Smooth muscle cell (in vitro differentiated cells): Measurements from ENCODE around the gene YIPF4. TPM values are rescaled to one million over a fixed set of nuclear protein-coding genes. Genes with fewer than 3 reads are reported as not detected.
"Not testable (repeated sequence)": the region's sequence is repeated elsewhere in the genome, so short reads cannot be mapped to it uniquely, and the experiment has no call there.

Experiments
- DNase-seq: peaks from one replicate; lab custom pipeline; 2025; ENCODE audit not compliant: unreplicated experiment; lab: John Stamatoyannopoulos, UW
- H2AFZ ChIP-seq: fragments of 200-600 bp; sonication (generic); 2 replicates; pipeline ENCODE4 v1.6.0; 2016; ENCODE audit warnings: antibody characterized with exemption, low read depth, mild to moderate bottlenecking
- H3F3A ChIP-seq: fragments of 200-600 bp; sonication (generic); 2 replicates; pipeline ENCODE4 v1.6.0; 2017; ENCODE audit warnings: antibody characterized with exemption, low read depth
- H3K27ac ChIP-seq: fragments of 200-600 bp; sonication (generic); 2 replicates; pipeline ENCODE4 v1.5.1; 2016; ENCODE audit warnings: low read depth, mild to moderate bottlenecking
- H3K27me3 ChIP-seq: fragments of 200-600 bp; sonication (generic); 2 replicates; pipeline ENCODE4 v1.6.1; 2016; ENCODE audit warnings: low read depth, mild to moderate bottlenecking
- H3K36me3 ChIP-seq: fragments of 200-600 bp; sonication (generic); 2 replicates; pipeline ENCODE4 v1.5.1; 2016; ENCODE audit warnings: low read depth
- H3K4me1 ChIP-seq: fragments of 200-600 bp; sonication (generic); 2 replicates; pipeline ENCODE4 v1.5.1; 2016; ENCODE audit warnings: low read depth
- H3K4me2 ChIP-seq: fragments of 200-600 bp; sonication (generic); 2 replicates; pipeline ENCODE4 v1.6.0; 2016; ENCODE audit warnings: mild to moderate bottlenecking
- H3K4me3 ChIP-seq: fragments of 200-600 bp; sonication (generic); 2 replicates; pipeline ENCODE4 v1.5.1; 2016; ENCODE audit warnings: mild to moderate bottlenecking
- H3K79me2 ChIP-seq: fragments of 200-600 bp; sonication (generic); 2 replicates; pipeline ENCODE4 v1.6.0; 2016; ENCODE audit warnings: low read depth, mild to moderate bottlenecking
- H3K9ac ChIP-seq: fragments of 200-600 bp; sonication (generic); 2 replicates; pipeline ENCODE4 v1.6.0; 2016; ENCODE audit warnings: low read depth
- H3K9me3 ChIP-seq: fragments of 200-600 bp; sonication (generic); replicated peaks from 2 replicates; pipeline ENCODE4 v1.5.1; 2016; ENCODE audit warnings: low read depth
- H4K20me1 ChIP-seq: fragments of 200-600 bp; sonication (generic); 2 replicates; pipeline ENCODE4 v1.6.0; 2016; ENCODE audit warnings: low read depth
- WGBS: methylation state at CpG from one replicate; pipeline ENCODE4 v1.1.7; 2016; ENCODE audit warnings: low lambda C conversion rate; 5-methylcytosine and 5-hydroxymethylcytosine counted together
- polyA plus RNA-seq: library from polyadenylated mRNA; unstranded; fragments of >200 nt; fragmentation: Nextera tagmentation; extraction: Ambion mirVana; gene quantifications from 2 replicates; pipeline ENCODE4 v1.2.1, GENCODE V29; 2016
- total RNA-seq: library from RNA; depleted of rRNA; stranded (reverse); fragments of >200 nt; gene quantifications from 2 replicates; pipeline ENCODE4 v1.2.3, GENCODE V29; 2014
- TF ChIP-seq, protein P1 (sequence below): fragments of 200-600 bp; sonication (generic); IDR thresholded peaks from 2 replicates; pipeline ENCODE4 v1.5.1; 2017; ENCODE audit warnings: borderline replicate concordance, mild to moderate bottlenecking, antibody characterized with exemption; ENCODE audit not compliant: insufficient read depth, poor library complexity, severe bottlenecking

The YIPF4 gene
- total and polyA plus RNA-seq, 2 experiments from 2014 or later = 36.0 to 56.6 TPM

DNA sequence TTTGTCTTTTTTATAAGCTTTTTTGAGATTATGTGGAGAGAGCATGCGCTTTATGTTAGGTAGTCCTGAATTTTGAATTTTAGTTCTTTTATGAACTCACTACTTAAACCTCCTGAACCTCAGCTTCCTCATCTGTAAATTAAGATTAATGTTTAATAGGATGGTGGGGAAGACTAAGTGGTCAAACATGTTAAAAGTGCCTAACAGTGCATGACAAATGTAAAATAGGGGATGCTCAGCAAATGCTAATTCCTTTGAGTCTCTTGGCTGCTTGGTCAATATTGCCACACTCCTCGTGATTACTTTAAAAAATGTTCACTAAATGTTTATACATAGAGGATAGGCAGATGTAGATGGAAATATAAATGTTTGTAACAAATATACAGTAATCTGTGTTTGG is 85.9 kb downstream of the YIPF4 start:
- 95% methylated on average over 2 of the region's 2 CpGs for WGBS
- no peak overlapping the region for H3K4me3 ChIP-seq
- H3K4me1 ChIP-seq = peaks cover 19% of the 10 kb centered on the region
- no peak overlapping the region for H2AFZ ChIP-seq
- H3K79me2 ChIP-seq = peaks cover 100% of the 10 kb centered on the region
- peaks cover 100% of the 10 kb centered on the region for H4K20me1 ChIP-seq
- H3K27me3 ChIP-seq = no peaks in the 10 kb centered on the region
- H3K9me3 ChIP-seq = no peaks in the 10 kb centered on the region
- H3K4me2 ChIP-seq = no peak overlapping the region
- no peak overlapping the region for H3K9ac ChIP-seq
- peaks cover 17% of the 10 kb centered on the region for H3F3A ChIP-seq
- H3K36me3 ChIP-seq = no peaks in the 10 kb centered on the region
- H3K27ac ChIP-seq = no peak overlapping the region
- TF ChIP-seq, protein P1, sequence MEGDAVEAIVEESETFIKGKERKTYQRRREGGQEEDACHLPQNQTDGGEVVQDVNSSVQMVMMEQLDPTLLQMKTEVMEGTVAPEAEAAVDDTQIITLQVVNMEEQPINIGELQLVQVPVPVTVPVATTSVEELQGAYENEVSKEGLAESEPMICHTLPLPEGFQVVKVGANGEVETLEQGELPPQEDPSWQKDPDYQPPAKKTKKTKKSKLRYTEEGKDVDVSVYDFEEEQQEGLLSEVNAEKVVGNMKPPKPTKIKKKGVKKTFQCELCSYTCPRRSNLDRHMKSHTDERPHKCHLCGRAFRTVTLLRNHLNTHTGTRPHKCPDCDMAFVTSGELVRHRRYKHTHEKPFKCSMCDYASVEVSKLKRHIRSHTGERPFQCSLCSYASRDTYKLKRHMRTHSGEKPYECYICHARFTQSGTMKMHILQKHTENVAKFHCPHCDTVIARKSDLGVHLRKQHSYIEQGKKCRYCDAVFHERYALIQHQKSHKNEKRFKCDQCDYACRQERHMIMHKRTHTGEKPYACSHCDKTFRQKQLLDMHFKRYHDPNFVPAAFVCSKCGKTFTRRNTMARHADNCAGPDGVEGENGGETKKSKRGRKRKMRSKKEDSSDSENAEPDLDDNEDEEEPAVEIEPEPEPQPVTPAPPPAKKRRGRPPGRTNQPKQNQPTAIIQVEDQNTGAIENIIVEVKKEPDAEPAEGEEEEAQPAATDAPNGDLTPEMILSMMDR = no peak
- DNase-seq = no peak

DNA sequence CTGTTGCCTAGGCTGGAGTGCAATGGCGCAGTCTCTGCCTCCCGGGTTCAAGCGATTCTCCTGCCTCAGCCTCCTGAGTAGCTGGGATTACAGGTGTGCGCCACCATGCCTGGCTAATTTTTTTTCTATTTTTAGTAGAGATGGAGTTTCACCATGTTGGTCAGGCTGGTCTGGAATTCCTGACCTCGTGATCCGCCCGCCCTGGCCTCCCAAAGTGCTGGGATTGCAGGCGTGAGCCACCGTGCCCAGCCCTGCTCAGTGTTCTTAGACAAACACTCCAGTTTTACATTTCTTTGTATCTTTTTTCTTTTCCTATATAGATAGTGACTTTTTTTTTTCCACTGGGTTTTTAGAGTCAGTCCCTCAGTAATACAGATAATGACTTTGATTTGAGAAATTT is 86.6 kb downstream of the YIPF4 start:
- Histone ChIP-seq H4K20me1 (peaks cover 100% of the 10 kb centered on the region), H3K79me2 (peaks cover 100% of the 10 kb centered on the region), H3K4me1 (peaks cover 12% of the 10 kb centered on the region), H3F3A (peaks cover 10% of the 10 kb centered on the region)
- H3K4me3 ChIP-seq, H3K27me3 ChIP-seq, H3K4me2 ChIP-seq, DNase-seq, H2AFZ ChIP-seq, H3K36me3 ChIP-seq, H3K27ac ChIP-seq, H3K9me3 ChIP-seq, H3K9ac ChIP-seq: not testable (repeated sequence)
- 92% methylated on average over 9 of the region's 9 CpGs for WGBS

DNA sequence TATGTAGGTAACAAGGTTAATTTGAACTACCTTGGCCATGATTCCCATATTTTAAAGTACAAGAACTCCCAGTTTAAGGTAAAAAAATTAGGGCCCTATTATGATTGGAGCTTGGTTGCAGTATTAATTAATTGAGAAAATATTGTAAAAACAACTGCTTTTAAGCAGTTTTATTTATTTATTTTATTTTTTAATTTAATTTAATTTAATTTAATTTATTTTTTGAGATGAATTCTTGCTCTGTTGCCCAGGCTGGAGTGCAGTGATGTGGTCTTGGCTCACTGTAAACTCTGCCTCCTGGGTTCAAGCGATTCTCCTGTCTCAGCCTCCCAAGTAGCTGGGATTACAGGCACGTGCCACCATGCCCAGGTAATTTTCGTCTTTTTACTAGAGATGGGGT is 88.0 kb downstream of the YIPF4 start:
- not testable (repeated sequence) for H3F3A ChIP-seq, H3K4me1 ChIP-seq, H3K36me3 ChIP-seq, H3K27ac ChIP-seq, H2AFZ ChIP-seq, DNase-seq, H3K4me3 ChIP-seq, H3K9ac ChIP-seq, H3K9me3 ChIP-seq, H3K4me2 ChIP-seq, H3K27me3 ChIP-seq
- Histone ChIP-seq H4K20me1 (peaks cover 99% of the 10 kb centered on the region), H3K79me2 (peaks cover 100% of the 10 kb centered on the region)
- 92% methylated on average over 3 of the region's 3 CpGs for WGBS

Other genes starting within 250 kb of the YIPF4 start
- 96.5 and 97.4 TPM in 2 replicates for gene DPY30, start 238.1 kb upstream of the YIPF4 start, total RNA-seq
- 103 and 123 TPM in 2 replicates for gene DPY30, start 238.1 kb upstream of the YIPF4 start, polyA plus RNA-seq
- 20.4 and 24.4 TPM in 2 replicates for gene SPAST, start 214.3 kb upstream of the YIPF4 start, total RNA-seq
- 5.0 and 6.2 TPM in 2 replicates for gene SPAST, start 214.3 kb upstream of the YIPF4 start, polyA plus RNA-seq
- gene SLC30A6, start 112.0 kb upstream of the YIPF4 start, total RNA-seq = 27.8 and 28.9 TPM in 2 replicates
- gene SLC30A6, start 112.0 kb upstream of the YIPF4 start, polyA plus RNA-seq = 10.5 and 12.8 TPM in 2 replicates
- gene NLRC4, start 13.0 kb upstream of the YIPF4 start, total RNA-seq = not detected in 2 replicates
- 0.16 and 0.37 TPM in 2 replicates for gene NLRC4, start 13.0 kb upstream of the YIPF4 start, polyA plus RNA-seq
- 79.8 and 92.3 TPM in 2 replicates for gene BIRC6, start 79.1 kb downstream of the YIPF4 start, total RNA-seq
- gene BIRC6, start 79.1 kb downstream of the YIPF4 start, polyA plus RNA-seq = 12.4 and 19.1 TPM in 2 replicates